HEK293T (cell line): Measurements from ENCODE around the gene PPP4R4.

Experiments
- BHLHE40 ChIP-seq: fragments of 450-650 bp; IDR thresholded peaks from 2 replicates; pipeline ENCODE4 v1.6.1; 2016; ENCODE audit warnings: mild to moderate bottlenecking, moderate library complexity, borderline replicate concordance
- ELF4 ChIP-seq: fragments of 450-650 bp; IDR thresholded peaks from 2 replicates; pipeline ENCODE4 v1.6.1; 2017; ENCODE audit warnings: antibody characterized with exemption
- FOXA1 ChIP-seq: fragments of 450-650 bp; IDR thresholded peaks from 2 replicates; pipeline ENCODE4 v1.6.1; 2016; ENCODE audit warnings: mild to moderate bottlenecking
- NFRKB ChIP-seq: fragments of 450-650 bp; IDR thresholded peaks from 2 replicates; pipeline ENCODE4 v1.6.1; 2016; ENCODE audit warnings: mild to moderate bottlenecking, moderate library complexity
- PKNOX1 ChIP-seq: fragments of 450-650 bp; IDR thresholded peaks from 2 replicates; pipeline ENCODE4 v1.6.1; 2016
- SP1 ChIP-seq: fragments of 450-650 bp; IDR thresholded peaks from 2 replicates; pipeline ENCODE4 v1.6.1; 2017
- SUZ12 ChIP-seq: fragments of 450-650 bp; IDR thresholded peaks from 2 replicates; pipeline ENCODE4 v1.6.1; 2016; ENCODE audit warnings: mild to moderate bottlenecking

GRCh38 chr14:94181835-94182234, 7.7 kb downstream of the PPP4R4 start:
- no peak for TF ChIP-seq SP1
- TF ChIP-seq PKNOX1 = no peak
- no peak for TF ChIP-seq SUZ12
- no peak for TF ChIP-seq ELF4
- no peak for TF ChIP-seq BHLHE40
- no peak for TF ChIP-seq NFRKB
- no peak for TF ChIP-seq FOXA1
